Mammary epithelial cell (primary cell): ENCODE data around the gene LDLRAD4.

Experiments used
- EZH2 ChIP-seq: IDR thresholded peaks from 2 replicates; pipeline ENCODE4 v1.6.1; 2012; ENCODE audit warnings: low read length, inconsistent platforms, borderline replicate concordance
- TF ChIP-seq, protein P1 (sequence below), 2 donors: IDR thresholded peaks in 1 of 2; conservative IDR thresholded peaks in 1 of 2; 2 replicates each; pipeline ENCODE4 v1.5.1; 2011 to 2012; ENCODE audit warnings: inconsistent platforms in 2 of 2, low read length in 2 of 2, mild to moderate bottlenecking in 2 of 2, control low read depth in 1 of 2, low read depth in 1 of 2; ENCODE audit not compliant: insufficient read depth in 1 of 2; ENCODE audit errors: extremely low read depth in 1 of 2

GRCh38 chr18:13496691-13497281 is 278.2 kb downstream of the LDLRAD4 start:
- TF ChIP-seq, protein P1, sequence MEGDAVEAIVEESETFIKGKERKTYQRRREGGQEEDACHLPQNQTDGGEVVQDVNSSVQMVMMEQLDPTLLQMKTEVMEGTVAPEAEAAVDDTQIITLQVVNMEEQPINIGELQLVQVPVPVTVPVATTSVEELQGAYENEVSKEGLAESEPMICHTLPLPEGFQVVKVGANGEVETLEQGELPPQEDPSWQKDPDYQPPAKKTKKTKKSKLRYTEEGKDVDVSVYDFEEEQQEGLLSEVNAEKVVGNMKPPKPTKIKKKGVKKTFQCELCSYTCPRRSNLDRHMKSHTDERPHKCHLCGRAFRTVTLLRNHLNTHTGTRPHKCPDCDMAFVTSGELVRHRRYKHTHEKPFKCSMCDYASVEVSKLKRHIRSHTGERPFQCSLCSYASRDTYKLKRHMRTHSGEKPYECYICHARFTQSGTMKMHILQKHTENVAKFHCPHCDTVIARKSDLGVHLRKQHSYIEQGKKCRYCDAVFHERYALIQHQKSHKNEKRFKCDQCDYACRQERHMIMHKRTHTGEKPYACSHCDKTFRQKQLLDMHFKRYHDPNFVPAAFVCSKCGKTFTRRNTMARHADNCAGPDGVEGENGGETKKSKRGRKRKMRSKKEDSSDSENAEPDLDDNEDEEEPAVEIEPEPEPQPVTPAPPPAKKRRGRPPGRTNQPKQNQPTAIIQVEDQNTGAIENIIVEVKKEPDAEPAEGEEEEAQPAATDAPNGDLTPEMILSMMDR (conservative IDR thresholded peaks at IDR 0.05 in 1 of 2, IDR thresholded peaks at IDR 0.05 in 1 of 2; ENCODE audit: extremely low read depth in 1 of 2, insufficient read depth in 1 of 2, low read depth in 1 of 2, low read length in 2 of 2) = no peak
- TF ChIP-seq EZH2 = no peak
